Measurements from ENCODE around the gene AKT2. TPM values are rescaled to one million over a fixed set of nuclear protein-coding genes. Genes with fewer than 3 reads are reported as not detected.

The AKT2 gene
- total RNA-seq, 1 donor from 2014 or later, result 46.4 TPM

DNA sequence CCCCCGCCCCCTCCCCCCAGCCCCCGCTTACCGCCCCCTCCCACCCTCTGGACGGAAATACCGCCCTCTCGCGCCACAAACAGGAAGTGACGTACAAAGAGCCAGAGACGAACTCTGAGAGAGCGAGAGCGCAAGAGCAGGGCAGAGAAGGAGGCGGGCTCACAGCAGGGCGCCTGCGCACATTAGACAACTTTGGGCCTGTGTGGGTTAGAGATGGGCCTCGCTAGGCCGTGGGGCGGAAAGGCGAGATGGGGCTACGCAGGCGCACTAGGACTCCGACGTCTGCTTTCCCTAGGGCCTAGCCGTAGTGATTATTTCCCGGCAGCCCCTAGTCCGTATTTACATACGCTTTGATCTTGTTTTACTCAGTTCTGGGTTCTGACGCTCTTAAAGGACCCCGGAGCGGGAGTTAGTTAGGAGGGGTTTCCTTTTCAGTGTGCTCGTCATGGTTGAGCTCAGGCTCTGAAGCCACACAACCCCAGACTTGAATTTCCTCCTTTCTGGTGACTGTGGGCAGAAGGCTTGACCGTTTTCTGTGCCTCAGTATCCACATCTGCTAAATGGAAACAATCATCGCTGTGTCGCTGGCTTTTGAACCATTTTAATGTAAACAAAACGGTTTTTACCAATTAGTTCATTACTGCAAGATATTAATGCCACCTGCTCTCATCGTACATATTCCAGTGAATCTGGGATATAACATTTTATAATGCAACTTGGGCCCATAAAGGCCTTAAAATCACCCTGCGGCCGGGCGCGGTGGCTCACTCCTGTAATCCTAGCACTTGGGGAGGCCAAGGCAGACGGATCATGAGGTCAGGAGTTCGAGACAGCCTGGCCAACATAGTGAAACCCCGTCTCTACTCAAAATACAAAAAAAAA is 449 bp upstream of the AKT2 start:
- DNase-seq (ENCODE audit: low read depth), result peak; percentile 90
- TF ChIP-seq, protein P1, sequence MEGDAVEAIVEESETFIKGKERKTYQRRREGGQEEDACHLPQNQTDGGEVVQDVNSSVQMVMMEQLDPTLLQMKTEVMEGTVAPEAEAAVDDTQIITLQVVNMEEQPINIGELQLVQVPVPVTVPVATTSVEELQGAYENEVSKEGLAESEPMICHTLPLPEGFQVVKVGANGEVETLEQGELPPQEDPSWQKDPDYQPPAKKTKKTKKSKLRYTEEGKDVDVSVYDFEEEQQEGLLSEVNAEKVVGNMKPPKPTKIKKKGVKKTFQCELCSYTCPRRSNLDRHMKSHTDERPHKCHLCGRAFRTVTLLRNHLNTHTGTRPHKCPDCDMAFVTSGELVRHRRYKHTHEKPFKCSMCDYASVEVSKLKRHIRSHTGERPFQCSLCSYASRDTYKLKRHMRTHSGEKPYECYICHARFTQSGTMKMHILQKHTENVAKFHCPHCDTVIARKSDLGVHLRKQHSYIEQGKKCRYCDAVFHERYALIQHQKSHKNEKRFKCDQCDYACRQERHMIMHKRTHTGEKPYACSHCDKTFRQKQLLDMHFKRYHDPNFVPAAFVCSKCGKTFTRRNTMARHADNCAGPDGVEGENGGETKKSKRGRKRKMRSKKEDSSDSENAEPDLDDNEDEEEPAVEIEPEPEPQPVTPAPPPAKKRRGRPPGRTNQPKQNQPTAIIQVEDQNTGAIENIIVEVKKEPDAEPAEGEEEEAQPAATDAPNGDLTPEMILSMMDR (conservative IDR thresholded peaks at IDR 0.05; ENCODE audit: low read depth, low read length), result no peak
- peak overlapping the region; percentile 73 for H3K4me3 ChIP-seq (ENCODE audit: low read depth, low read length)

DNA sequence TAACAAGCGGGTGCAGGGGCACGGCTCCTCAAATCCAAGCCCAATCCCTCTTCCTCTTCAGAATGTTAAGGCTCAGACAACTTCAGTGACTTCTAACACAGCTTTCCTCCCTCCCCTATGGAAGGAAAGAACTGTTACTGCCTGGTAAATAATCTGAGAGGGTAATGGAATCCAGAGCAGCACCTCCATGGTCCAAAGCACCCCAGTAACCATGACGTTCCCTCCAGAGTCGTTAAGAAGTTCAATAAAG is 969 bp downstream of the AKT2 start:
- TF ChIP-seq, protein P1 (conservative IDR thresholded peaks at IDR 0.05; ENCODE audit: low read depth, low read length), result no peak
- H3K4me3 ChIP-seq (ENCODE audit: low read depth, low read length), result peak overlapping the region; percentile 73
- DNase-seq (ENCODE audit: low read depth), result no peak

DNA sequence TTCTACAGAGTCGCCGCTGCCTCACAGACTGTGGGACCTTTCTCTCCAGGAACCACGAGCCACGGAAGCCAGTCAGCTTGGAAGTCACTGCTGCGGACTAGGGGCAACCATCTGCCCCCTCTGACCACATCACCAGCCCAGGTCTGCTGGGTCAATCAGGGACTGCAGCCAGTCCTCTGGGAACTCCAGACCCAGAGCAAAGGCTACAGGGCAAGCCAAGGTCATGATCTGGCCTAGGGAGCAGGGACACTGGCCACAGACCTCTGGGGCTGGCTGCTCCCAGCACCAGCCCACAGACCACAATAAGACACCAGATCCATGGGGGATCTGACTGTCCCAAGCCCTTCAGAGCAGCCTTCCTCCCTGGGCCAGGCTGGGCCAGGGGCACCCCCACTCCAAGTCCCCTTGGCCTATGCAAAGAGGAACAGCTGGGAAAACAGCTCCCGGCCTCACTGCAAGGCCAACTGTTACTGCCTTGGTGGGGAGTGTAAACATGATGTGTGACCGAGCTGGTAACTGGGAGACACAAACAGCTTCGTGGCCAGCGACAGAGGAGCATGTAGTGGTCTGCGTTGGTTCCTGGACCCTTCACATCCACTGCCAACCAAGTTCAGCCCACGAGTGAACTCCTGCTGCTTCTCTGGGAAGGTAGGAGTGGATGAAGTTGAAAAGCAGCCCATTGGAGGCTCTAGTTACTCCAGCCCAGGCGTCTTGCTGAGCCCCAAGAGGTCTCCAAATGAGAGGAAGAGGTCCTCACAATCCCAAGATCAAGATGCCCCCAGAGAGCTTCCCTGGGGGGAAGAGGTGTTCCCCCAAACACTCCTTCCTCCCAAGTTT is 1.5 kb downstream of the AKT2 start:
- TF ChIP-seq, protein P1 (conservative IDR thresholded peaks at IDR 0.05; ENCODE audit: low read depth, low read length), result no peak
- peak overlapping the region; percentile 73 for H3K4me3 ChIP-seq (ENCODE audit: low read depth, low read length)

DNA sequence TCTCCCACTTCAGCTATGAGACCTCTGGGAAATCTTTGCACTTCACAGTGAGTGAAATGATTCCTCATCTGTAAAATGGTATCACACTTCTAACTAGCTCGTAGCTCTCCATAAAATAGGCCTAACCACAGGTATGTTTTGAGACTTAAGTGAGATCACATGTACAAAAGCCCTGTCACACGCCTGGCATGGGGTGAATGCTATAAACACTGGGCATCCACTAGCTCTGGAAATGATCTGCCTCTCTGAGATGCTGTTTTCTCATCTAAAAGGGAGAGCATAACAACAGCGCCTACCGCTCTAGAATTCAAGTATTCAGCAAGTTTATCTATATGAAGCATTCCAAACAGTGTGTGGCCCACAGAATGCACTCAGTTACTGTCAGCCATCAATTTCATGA is 2.2 kb downstream of the AKT2 start:
- H3K4me3 ChIP-seq (ENCODE audit: low read depth, low read length), result peak overlapping the region; percentile 73
- TF ChIP-seq, protein P1 (conservative IDR thresholded peaks at IDR 0.05; ENCODE audit: low read depth, low read length), result no peak
- no peak for DNase-seq (ENCODE audit: low read depth)

More for the DNA sequence above, 1.5 kb downstream of the AKT2 start:
- no peak for DNase-seq (ENCODE audit: low read depth)

DNA sequence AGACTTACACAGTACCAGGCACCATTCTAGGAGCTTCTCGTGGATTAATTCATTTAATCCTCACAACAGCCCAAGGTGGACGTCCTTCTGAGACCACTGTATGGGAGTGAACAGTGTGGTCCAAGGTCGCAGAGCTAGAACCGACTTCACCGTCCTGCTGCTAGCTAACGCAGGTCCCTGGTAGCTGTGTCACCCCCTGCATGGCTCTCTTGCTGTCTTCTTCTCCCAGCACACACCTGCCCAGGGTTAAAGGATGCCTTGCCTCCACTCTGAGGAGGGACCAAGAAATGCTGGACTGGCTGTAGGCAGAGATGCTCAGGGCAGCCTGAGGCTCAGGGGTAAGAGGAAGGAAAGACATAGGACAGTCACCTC is 3.0 kb downstream of the AKT2 start:
- TF ChIP-seq, protein P1 (conservative IDR thresholded peaks at IDR 0.05; ENCODE audit: low read depth, low read length), result no peak
- no peak overlapping the region for H3K4me3 ChIP-seq (ENCODE audit: low read depth, low read length)
- DNase-seq (ENCODE audit: low read depth), result no peak

DNA sequence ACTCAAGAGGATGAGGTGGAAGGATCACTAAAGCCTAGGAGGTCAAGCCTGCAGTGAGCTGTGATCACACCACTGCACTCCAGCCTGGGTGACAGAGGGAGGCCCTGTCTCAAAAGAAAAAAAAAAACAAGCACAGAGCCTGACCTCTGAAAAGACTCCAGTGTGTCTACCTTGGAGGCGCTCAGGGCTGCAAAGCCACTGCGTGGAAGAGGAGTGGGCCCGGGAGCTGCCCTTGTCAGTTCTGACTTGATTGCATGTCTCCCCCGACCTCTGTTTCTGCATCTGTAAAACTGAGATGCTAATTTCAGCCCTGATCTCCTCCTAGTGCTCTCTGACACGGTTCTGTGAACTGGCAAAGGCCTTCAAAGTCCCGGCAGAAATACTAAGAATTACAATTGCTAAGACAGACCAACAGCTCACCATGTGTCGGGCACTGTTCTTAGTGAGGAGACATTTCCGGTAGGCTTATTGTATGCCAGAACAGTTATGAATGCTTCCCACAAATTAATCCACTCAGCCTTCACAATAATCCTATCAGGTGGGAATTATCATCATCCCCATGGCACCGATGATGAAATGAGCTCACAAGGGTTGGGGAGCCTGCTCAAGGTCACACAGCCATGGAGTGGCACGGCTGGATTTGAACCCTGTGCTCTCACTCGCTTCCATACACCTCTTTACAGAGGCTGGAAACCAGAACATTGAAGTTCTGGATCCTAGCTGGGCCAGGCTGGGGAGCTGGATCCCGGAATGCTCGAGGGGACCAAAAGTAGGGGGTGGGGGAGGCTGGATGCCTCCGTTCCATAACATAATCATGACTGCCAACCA is 3.5 kb downstream of the AKT2 start:
- TF ChIP-seq, protein P1 (conservative IDR thresholded peaks at IDR 0.05; ENCODE audit: low read depth, low read length), result no peak
- H3K4me3 ChIP-seq (ENCODE audit: low read depth, low read length), result no peak overlapping the region
- DNase-seq (ENCODE audit: low read depth), result no peak

All from epithelial cell of proximal tubule (primary cell).